Skeletal muscle cell (primary cell): ENCODE measurements around the gene ACER3.
A peak's percentile ranks its signal among the peaks of the same experiment; 100 is the strongest.

Experiments used
- DNase-seq: peaks from one replicate; pipeline ENCODE4 v3.0.0-alpha.2; 2010; ENCODE audit warnings: low read depth
- H3K4me3 ChIP-seq: 2 replicates; pipeline ENCODE4 v1.5.1; 2011; ENCODE audit warnings: low read depth, mild to moderate bottlenecking, control low read depth, low read length, moderate library complexity

The ACER3 gene

GRCh38 chr11:77066229-77067042, 205.7 kb downstream of the ACER3 start, which contains the start of gene CAPN5:
Gene CAPN5 (plus strand): TSS chr11:77066971. CDS start chr11:77084887, 17,916 bp downstream.
- peak; percentile 81 for DNase-seq
- peak within 1 kb of the TSS; percentile 72 for H3K4me3 ChIP-seq

DNA sequence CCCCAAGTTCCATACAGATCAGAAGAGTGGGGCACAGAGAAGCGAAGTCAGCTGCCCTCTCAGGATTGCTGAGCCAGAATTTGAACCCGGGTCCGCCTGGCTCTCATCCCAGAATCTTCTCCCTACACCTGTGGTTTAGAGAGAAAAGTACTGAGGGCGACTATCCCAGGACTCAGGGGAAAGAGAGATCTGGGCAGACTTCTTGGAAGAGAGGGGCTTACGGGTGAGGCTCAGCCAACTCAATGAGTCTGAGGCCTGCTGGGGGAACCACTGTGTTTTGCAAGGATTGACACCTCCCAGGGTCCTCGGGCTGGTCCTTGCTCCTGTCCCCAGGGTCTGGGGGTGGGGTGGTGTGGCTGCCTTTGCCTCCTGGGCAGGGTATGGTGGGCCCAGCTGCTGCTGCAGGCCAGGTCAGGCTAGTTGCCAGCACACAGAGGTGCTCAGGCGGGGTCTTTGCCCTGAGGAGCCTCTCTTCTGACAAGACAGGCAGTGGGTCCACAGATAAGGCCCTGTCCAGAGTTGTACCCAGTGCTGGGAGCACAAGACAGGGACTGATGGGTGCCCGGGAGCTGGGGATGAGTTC, 207.2 kb downstream of the ACER3 start:
- DNase-seq: no peak
- H3K4me3 ChIP-seq: peak overlapping the region; percentile 72

GRCh38 chr11:77068457-77069335, 208.0 kb downstream of the ACER3 start:
- H3K4me3 ChIP-seq: no peak overlapping the region

GRCh38 chr11:77069336-77069968, 208.7 kb downstream of the ACER3 start:
- no peak overlapping the region for H3K4me3 ChIP-seq

More at GRCh38 chr11:77068457-77069335, 208.0 kb downstream of the ACER3 start:
- DNase-seq: no peak

GRCh38 chr11:77069969-77070582, 209.4 kb downstream of the ACER3 start:
- DNase-seq: no peak
- no peak overlapping the region for H3K4me3 ChIP-seq

More at GRCh38 chr11:77069336-77069968, 208.7 kb downstream of the ACER3 start:
- no peak for DNase-seq

GRCh38 chr11:77071077-77071476, 210.4 kb downstream of the ACER3 start:
- H3K4me3 ChIP-seq: no peak overlapping the region
- DNase-seq: no peak

DNA sequence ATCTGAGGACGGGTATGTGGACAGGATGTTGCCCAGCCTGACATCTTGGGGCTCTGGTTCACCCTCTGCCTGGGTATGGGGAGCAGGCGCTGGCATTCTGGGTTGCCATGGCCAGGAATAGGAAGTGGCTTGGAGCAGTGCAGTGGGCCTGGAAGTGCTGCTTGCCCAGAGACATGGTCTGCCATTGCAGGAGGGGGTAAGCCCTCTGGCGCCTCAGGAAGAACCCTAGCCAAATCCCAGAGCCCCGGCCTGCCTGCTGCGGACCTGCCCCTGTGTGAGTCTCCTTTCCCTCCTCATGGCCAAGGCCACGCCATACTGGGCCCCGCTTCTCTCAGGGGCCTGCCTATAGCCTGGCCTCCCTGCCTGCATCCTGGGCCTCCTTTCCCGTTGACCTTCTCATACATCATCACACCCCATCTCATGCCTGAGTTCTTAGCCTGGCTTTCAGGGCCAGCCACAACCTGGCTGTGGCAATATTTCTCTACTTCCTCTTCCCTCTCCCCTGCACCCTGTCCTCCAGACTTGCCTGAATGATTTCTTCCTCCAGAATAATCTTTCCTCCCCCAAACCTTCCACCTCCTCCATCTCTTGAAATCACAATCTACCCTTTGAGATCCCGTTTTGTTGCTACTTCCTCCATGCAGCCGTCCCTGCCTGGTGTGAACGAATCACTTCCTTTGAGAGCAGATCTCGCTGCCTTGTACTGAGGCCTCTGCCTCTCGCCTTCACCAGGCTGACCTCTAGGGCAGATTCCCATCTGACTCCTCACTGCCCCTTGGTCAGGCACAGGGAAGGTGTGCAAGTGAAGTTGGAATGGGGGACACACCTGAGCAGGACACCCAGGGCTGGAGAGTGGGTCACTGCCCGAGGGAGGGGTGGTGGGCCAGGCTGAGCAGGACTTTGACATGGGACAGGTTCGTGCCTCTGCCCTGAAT, 211.2 kb downstream of the ACER3 start:
- no peak overlapping the region for H3K4me3 ChIP-seq

GRCh38 chr11:77072851-77073327, 212.2 kb downstream of the ACER3 start:
- no peak overlapping the region for H3K4me3 ChIP-seq
- no peak for DNase-seq

More for the DNA sequence above, 211.2 kb downstream of the ACER3 start:
- no peak for DNase-seq

DNA sequence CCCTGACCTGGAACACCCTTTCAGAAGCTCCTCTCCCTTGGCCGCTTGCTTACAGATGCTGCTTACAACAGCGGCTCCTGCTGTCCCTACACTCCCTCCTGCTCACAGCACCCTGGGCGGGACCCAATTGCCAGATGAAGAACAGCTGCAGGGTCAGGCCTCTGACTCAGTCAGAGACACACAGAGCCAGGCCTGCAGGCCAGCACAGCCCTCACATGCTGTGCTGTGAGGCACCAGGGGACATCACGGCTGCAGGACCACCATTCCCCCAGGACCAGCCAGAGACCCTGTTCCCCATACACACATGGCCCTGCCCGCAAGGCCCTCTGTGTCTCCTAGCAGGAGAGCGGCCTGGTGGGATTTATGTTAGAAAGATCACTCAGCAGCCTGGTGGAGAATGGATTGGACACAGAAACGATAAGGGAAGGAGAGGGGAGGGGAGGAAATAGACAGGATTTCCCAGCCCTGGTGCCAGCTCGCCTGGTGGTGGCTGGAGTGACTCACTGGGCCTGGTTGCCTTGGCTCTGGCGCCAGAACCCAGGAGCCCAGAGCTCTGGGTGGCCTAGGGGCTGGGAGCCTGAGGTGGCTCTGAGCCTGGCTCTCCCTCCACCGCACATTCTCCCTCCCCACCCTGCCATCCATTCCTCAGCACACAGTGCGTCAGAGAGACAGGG, 212.7 kb downstream of the ACER3 start:
- DNase-seq: peak; percentile 77
- no peak overlapping the region for H3K4me3 ChIP-seq

DNA sequence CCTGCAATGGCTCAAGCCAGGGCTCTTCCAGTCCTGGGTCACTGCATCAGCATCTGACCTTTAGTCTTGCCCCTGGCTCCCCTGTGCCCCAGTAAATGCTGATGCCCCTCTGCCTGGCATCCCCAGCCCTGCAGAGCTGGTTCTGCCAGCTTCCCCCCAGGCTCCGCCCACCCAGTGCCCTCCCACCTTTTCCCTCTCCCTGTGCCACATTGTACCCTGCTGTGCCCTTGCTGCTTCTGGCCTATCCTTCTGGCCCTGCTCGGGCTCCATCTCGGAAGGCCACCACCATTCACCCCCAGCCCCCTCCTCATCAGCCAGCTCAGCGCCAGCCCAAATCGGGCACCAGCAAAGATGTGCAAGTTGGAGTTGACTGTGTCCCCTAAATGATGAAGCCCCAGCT, 213.5 kb downstream of the ACER3 start:
- no peak overlapping the region for H3K4me3 ChIP-seq
- no peak for DNase-seq

DNA sequence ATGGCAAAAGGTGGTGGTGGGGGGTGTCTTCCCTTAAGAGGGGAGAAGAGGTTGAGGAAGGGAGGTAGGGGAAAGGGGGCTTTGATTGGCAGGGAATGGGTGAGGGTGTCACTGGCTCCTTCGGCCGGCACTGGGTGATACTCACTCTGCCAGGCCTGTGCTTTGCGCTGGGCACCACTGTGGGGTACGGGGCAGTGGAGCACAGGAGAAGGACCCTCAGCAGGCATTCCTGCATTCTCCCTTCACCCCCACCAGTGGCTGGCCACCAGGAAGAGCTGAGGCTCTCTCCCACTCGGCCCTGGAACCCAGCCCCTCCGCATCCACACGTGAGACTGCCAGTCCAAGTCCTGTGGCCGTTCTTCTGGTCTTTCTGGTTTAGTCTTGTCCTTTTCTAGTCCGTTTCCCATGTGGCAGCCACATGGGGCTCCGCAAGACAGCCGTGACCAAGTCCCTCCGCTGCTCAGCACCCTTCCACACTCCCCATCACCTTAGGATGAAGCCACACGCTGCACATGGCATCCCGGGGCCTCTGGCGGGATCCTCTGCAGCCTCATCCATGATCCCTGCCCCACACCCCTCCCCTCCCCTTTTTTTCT, 214.0 kb downstream of the ACER3 start:
- H3K4me3 ChIP-seq: no peak overlapping the region
- no peak for DNase-seq

GRCh38 chr11:77075425-77075905, 214.7 kb downstream of the ACER3 start:
- H3K4me3 ChIP-seq: no peak overlapping the region

More at GRCh38 chr11:77075425-77075905, 214.7 kb downstream of the ACER3 start:
- DNase-seq: no peak
